ENCODE results near the gene CACNA1E.

CACNA1E gene

GRCh38 chr1:181635110-181635509, 151.8 kb downstream of the CACNA1E start:
- DNase-seq (ENCODE audit: low read depth) = no peak

DNA sequence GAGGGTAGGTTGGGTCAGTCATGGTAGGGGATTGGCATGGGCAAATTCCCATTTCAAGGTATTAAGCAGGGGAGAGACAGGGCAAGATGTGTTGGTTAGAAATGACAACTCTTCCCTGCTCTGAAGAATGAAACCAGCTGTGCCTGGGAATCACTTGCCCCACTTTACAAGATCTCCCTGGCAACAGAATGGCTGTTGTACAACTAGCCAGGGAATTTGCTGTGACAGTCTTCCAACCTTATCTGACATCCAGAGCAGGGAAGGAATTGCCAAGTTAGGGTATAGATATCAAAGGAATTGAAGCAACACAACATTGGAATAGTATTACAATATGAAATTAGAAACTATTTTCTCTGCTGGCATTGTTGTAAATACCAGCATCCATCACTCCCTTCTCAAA, 154.7 kb downstream of the CACNA1E start:
- no peak for DNase-seq (ENCODE audit: low read depth)

DNA sequence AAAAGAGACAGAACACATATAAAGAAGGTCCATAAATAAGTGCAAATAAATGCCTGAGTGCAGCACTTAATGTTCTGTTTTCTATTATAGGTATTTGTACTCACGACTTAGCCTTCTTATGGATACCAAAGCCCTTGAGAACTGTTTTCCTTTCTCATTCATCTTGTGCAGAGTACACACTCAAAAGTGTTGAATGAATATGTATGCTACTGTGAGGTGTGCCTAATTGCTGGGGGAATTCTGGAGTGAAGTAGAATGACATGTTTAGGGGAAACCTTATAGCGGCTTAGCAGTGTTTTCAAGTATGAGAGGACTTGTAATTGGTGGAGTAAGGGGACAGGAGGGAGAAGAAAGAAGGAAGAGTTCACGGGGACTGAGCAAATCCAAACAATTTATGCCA, 157.6 kb downstream of the CACNA1E start:
- DNase-seq (ENCODE audit: low read depth) = no peak

DNA sequence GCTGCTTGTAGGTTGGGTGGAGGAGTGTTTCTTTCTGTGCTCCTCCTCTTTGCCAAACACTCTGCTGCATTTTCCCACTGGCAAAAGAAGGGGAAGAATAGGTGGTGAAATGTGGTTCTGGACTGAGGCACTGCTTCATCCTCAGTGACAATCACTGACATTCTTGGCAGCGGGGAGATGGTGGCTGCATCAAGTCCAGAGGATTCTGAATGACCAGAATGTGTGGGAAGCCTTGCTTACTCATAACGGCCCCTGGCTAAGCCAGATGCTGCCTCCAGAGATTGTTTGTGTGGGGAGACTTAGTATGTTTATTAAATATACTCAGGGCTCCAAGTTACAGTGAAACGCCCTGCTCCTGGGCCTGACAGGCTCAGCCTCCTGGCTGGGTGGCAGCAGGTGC, 160.3 kb downstream of the CACNA1E start:
- no peak for DNase-seq (ENCODE audit: low read depth)

DNA sequence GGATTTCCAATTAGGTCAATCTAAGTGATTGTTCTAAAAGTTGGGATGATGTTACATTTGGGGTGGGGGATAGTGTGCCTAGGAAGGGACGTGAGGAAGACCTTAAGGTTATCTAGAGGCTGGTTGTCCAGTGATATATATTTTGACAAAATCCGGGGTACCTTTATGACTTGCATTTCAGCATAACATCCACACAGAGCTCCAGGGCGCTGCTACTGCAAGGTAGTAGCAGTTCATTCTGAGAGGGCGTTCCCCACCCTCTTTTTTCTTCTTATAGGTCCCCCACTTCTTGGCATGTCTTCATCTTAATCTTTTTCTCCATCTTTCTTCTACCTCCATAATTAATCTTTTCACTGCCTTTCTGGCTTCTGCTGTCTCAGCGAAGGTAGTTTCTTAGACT, 161.9 kb downstream of the CACNA1E start:
- no peak for DNase-seq (ENCODE audit: low read depth)

DNA sequence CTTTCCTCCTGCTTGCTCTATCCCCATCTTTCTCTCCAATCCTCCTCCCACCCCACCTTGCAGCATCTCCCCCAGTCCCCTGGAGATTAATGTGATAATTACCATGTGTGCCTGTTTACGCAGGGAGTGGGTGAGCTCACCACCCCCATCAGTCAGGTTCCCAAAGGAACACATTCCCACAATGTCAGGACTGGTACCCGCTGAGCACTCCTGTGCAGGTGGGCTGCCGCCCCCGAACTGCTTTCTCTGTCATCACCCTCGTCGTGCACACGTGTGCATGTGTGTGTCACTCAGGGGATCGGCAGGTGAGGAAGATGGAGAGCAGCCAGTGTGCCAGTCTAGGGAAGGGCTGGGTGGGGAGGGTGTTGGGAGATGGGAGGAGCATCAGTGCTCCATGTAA, 163.4 kb downstream of the CACNA1E start:
- DNase-seq (ENCODE audit: low read depth) = no peak

GRCh38 chr1:181647314-181648035, 164.2 kb downstream of the CACNA1E start:
- no peak for DNase-seq (ENCODE audit: low read depth)

GRCh38 chr1:181651276-181651675, 168.0 kb downstream of the CACNA1E start:
- no peak for DNase-seq (ENCODE audit: low read depth)

DNA sequence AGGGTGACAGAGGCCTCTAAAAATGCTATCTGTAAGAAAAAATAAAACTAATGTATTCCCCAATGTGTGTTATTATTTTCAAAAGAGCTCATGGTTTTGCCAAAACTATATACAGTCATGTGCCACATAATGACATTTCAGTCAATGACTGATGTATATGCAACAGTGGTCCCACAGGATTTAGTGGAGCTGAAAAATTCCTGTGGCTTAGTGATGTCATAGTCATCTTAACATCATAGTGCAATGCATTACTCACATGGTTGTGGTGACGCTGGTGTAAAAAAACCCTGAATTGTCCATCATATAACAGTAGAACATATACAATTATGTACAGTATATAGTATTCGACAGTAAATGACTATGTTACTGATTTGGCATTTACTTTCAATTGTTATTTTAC, 172.4 kb downstream of the CACNA1E start:
- DNase-seq (ENCODE audit: low read depth) = no peak

DNA sequence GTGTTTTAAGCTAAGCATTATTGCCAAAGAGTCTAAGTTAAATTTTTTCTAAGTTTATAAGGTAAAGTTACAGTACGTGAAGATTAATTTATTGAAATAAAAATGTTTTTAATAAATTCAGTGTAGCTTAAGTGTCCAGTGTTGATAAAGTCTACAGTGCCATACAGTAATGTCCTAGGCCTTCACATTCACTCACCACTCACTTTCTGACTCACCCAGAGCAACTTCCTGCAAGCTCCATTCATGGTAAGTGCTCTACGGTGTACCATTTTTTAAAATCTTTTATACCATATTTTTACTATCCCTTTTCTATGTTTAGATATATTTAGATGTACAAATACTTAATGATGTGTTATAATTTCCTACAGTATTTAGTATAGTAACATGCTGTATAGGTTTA, 173.2 kb downstream of the CACNA1E start:
- no peak for DNase-seq (ENCODE audit: low read depth)

DNA sequence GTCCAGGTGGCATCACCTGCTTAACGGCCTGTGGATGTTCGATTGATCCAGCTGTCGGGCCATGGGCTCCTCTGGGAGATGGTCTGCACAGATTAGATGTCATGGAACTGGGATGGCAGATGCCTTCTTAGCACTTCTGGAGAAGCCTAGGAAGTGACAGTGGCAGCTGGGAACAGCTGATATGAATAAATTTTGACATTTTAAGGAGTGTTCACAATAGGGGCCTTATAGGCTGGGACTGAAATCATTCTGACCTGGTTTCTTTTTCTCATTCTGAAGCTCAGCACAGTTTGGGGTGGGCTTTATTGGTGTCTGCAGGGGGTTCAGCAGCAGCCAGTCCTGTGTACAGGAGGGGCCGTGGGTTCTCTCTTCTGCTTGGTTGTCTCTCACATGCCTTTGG, 175.3 kb downstream of the CACNA1E start:
- DNase-seq (ENCODE audit: low read depth) = no peak

DNA sequence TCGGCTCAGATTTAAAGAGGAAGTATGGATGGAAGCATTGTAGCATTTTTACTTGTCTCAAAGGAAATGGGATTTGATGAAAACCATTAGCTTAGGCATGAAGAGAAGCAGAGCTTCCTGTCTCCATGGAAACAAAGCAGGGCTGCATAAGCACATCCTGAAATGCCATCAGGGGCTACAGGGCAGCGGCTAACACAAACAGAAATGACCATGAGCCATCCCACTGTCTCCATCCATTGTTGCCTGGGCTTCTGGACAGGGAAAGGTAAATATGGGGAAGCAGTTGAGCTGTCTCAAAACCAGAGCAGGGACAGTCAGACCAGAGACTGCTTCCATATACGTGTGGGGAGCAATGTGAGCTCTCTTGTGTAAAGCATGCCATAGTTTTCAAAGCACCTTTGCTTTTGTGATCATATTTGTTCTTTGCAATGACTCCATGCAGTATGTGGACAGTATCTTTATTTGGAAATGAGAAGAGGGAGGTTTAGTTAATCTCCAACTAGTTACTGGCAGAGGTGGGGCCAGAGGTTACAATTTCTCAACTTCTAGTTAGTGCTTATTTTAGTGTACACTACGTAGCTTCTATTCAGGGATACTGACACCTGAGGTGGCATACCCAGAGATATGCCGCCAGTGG, 176.1 kb downstream of the CACNA1E start:
- no peak for DNase-seq (ENCODE audit: low read depth)

DNA sequence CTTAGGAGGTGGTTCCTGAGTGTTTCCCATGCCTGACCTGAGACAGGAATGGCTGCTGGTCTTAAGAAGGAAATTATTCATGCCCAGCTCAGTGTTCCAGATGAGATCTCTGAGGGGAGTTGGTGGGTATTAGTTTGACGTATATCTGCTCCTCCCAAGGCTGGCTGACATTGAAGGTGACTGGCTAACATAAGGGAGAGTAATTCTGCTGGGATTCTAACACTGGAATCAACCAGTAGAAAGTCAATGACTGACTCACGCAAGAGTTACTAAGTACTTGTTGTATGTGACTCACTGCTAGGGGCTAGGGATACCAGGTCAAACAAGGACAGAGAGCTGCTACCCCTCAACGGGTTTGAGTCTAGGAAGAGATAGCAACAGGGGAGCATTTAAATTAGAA, 177.3 kb downstream of the CACNA1E start:
- DNase-seq (ENCODE audit: low read depth) = no peak

DNA sequence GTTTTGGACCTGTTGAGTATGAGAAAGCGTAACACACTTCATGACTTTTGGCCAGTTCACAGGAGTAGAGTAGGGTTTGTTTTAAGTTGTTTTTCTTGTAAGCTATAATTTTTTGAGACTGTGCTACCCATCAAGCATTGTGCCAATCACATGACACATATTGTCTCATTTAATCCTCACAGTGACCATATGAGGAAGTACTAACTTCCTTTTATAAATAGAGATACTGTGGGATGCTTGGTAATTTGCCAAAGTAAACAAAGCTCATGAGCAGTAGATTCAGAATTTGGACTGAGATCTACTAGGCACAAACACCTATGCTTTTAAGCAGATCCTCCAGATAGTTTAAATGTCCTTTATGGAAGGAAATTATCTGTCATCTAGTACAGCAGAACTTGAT, 178.3 kb downstream of the CACNA1E start:
- DNase-seq (ENCODE audit: low read depth) = no peak

- DNase-seq (ENCODE audit: low read depth) = no peak
Measured at GRCh38 chr1:181662606-181663005, 179.3 kb downstream of the CACNA1E start.

- no peak for DNase-seq (ENCODE audit: low read depth)
Measured at GRCh38 chr1:181664543-181664942, 181.2 kb downstream of the CACNA1E start.

DNA sequence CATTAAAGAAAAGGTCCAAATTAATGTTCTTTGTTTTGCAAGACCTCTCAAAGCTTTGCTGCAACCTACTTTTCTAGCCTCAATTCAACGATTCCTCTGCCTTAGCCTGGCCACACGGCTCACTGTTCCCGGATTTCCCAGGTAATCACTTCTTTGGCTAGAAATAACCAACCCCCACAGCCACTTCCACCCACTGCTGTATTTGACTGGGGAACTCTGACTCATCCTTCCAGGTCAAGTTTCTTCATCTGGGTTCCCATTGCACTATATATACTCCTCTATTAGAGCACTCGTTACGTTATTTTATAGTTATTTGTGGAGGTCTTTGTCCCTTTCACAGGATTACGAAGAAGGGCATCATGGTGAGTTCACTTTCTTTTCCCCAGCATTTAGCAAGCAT, 185.9 kb downstream of the CACNA1E start:
- no peak for DNase-seq (ENCODE audit: low read depth)

GRCh38 chr1:181674617-181675016, 191.3 kb downstream of the CACNA1E start:
- no peak for DNase-seq (ENCODE audit: low read depth)

- no peak for DNase-seq (ENCODE audit: low read depth)
Measured at GRCh38 chr1:181675091-181675917, 192.0 kb downstream of the CACNA1E start.

DNA sequence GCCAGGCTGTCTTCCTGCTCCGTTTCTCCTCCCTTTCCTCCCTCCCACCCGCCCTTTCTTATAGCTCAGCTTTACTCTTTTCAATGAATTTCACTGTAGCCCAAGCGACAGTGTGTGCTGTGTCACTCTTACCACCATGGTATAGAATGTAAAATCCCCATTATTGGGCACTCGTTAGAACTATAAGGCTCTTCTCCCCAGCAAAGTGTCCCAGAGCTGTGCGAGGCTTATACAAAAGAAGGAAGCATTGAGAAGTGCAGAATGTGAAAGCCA, 192.5 kb downstream of the CACNA1E start:
- DNase-seq (ENCODE audit: low read depth) = no peak

DNA sequence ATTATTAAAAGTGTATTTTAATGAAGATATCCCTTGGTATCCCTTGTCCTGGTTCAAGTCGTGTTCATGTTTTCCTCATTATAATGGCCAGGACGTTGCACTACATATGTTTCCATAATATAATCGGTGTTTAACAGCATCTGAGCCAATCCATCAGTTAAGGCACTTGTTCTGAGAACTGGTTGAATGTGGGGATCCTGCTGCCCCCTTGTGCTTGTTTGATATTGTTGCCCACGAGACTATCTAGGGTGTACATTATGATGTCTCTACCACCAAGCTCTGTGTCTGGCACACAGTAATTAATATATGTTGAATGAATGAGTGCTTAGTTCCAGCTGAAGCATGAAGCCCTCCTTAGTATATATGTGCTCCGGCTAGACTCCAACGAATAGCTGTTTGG, 193.0 kb downstream of the CACNA1E start:
- DNase-seq (ENCODE audit: low read depth) = no peak

- DNase-seq (ENCODE audit: low read depth) = no peak
Measured at GRCh38 chr1:181680332-181680731, 197.0 kb downstream of the CACNA1E start.

DNA sequence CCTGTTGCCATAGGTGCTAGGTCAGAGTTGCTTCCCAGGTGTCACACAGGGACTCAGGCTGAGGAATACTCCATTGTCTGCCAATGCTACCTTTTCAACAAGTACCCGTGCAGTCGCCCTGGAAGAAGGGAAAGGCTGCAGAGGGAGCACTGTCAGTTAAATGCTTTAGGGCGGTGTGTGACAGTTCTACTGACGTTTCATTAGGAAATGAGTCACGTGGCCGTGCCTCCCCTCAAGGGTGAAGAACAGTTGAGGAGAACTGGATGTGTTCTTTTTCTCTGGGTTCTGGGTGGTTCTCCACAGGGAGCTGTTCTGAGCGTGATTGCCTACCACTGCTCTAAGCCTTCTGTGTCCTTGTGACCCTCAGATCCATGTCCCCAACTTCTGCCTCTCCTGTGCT, 197.6 kb downstream of the CACNA1E start:
- no peak for DNase-seq (ENCODE audit: low read depth)

All from HS-5 (cell line).